Activated naive CD8-positive, alpha-beta T cell treated with anti-CD3 and anti-CD28 coated beads, Interleukin-2, amount 50 U/mL, for 16 hours (primary cell): Measurements from ENCODE around the gene PHACTR4.
"Not testable (repeated sequence)": the region's sequence is repeated elsewhere in the genome, so short reads cannot be mapped to it uniquely, and the experiment has no call there.

ENCODE experiments used
- DNase-seq: peaks from one replicate; pipeline ENCODE4 v3.0.0-alpha.2; 2020; ENCODE audit warnings: low read depth, low spot score

PHACTR4 gene

GRCh38 chr1:28521502-28522164 lies 152.1 kb downstream of the PHACTR4 start:
- DNase-seq, result no peak

- not testable (repeated sequence) for DNase-seq
These were observed 153.0 kb downstream of the PHACTR4 start for GRCh38 chr1:28522537-28522936.

- DNase-seq, result not testable (repeated sequence)
These were observed 155.6 kb downstream of the PHACTR4 start for GRCh38 chr1:28525002-28525642.

DNA sequence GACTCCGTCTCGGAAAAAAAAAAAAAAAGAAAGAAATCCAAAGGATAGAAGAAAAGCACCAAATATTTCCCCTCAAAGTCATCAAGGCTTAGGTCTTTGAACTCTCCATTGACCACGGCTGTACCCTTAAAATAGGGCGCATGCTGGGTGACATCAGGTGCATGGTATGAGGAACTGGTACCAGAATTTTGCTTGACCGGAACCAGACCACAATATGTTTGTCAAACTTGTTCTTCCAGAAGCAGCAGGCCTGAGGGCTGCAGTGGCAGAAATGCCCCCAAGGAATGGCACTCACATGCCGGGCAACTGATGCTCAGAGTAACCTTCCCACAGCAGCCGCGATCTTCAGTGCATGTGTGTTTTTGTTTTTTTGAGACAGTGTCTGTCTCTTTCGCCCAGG lies 157.3 kb downstream of the PHACTR4 start:
- no peak for DNase-seq

GRCh38 chr1:28530456-28530855 lies 160.9 kb downstream of the PHACTR4 start:
- DNase-seq, result no peak

- DNase-seq, result no peak
These were observed 165.1 kb downstream of the PHACTR4 start for GRCh38 chr1:28534671-28535070.

DNA sequence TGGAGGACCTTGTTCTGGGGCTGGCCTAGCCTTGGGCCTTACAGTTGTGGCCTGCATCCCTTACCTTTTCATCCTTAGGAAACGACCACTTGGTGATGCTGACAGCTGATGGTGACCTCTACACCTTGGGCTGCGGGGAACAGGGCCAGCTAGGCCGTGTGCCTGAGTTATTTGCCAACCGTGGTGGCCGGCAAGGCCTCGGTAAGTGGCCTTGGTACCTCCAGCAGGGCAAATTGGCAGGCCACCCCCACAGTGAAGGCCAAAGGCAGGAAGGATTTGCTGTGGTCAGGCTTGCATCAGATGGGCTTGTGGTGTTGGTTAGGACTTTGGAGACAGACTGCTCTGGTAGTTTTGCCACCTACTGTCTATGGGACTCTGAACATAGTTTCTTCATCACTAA lies 165.6 kb downstream of the PHACTR4 start:
- DNase-seq, result no peak

GRCh38 chr1:28537457-28538199 lies 168.1 kb downstream of the PHACTR4 start:
- no peak for DNase-seq

DNA sequence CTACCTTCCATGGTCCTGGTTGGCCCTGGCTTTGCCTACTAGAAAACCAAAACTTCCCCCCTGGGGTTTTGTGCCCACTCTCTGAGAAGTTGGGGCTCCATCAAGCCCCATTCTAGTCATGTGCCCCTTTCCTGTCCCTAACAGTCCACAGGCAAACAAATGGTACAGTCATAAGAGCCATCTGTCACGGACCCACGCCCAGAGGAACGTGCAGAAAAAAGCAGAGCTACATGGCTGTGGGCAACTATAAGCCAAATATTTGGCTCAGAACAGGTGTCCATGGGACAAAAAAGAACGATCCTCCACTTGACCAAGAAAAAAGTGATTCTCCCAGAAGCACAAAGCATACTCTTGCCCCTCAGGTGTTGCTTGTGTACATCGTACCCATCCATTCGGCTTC lies 168.7 kb downstream of the PHACTR4 start:
- DNase-seq, result no peak

GRCh38 chr1:28540651-28541050 lies 171.1 kb downstream of the PHACTR4 start:
- DNase-seq, result no peak

- DNase-seq, result not testable (repeated sequence)
These were observed 172.0 kb downstream of the PHACTR4 start for GRCh38 chr1:28541414-28542015.

GRCh38 chr1:28545246-28545628 lies 175.7 kb downstream of the PHACTR4 start:
- no peak for DNase-seq

- no peak for DNase-seq
These were observed 178.8 kb downstream of the PHACTR4 start for GRCh38 chr1:28548318-28548717.
